Tibial artery (tissue), 4 donors: ENCODE results near the gene STYK1.

Experiments used
- DNase-seq, 2 donors: peaks; one replicate each; pipeline ENCODE4 v3.0.0-alpha.2; 2019
- H3K27ac ChIP-seq, 2 donors: fragments of 200-600 bp; sonication (generic) in 1 of 2; 1 replicate in 1 of 2; 2 replicates in 1 of 2; pipeline ENCODE4 v1.5.1; 2018 to 2019; ENCODE audit warnings: mild to moderate bottlenecking in 1 of 2
- H3K27me3 ChIP-seq, 2 donors: fragments of 200-600 bp; sonication (generic) in 1 of 2; one replicate each; pipeline versions ENCODE4 v1.5.1 to v1.6.0; 2016 to 2019
- H3K36me3 ChIP-seq, 3 donors: fragments of 200-600 bp; sonication (generic) in 2 of 3; one replicate each; pipeline ENCODE4 v1.5.1; 2016 to 2019; ENCODE audit warnings: mild to moderate bottlenecking in 2 of 3
- H3K4me1 ChIP-seq, 4 donors: fragments of 200-600 bp; sonication (generic) in 2 of 4; 1 replicate in 3 of 4; 2 replicates in 1 of 4; pipeline ENCODE4 v1.5.1; 2016 to 2019
- H3K4me3 ChIP-seq, 2 donors: fragments of 200-600 bp; sonication (generic) in 1 of 2; 1 replicate in 1 of 2; 2 replicates in 1 of 2; pipeline ENCODE4 v1.5.1; 2018 to 2019; ENCODE audit warnings: mild to moderate bottlenecking in 2 of 2
- H3K9me3 ChIP-seq, 3 donors: fragments of 200-600 bp; sonication (generic) in 1 of 3; one replicate each; pipeline ENCODE4 v1.5.1; 2016 to 2019
- CTCF ChIP-seq, 2 experiments: fragments of 200-600 bp in 1 of 2; fragments of 450-650 bp in 1 of 2; IDR thresholded peaks; one replicate each; pipeline ENCODE4 v1.5.1; 2017 to 2019; ENCODE audit warnings: antibody characterized with exemption in 2 of 2, mild to moderate bottlenecking in 1 of 2, moderate library complexity in 1 of 2
- intact Hi-C: fragments of 100-400 bp; cut with DNase I; formaldehyde crosslinking; loops from one replicate; pipeline ENCODE4 v1.15.0; 2023; ENCODE audit warnings: low total_unique reads

STYK1 gene

GRCh38 chr12:10635306-10635705, 38.5 kb downstream of the STYK1 start:
- Histone ChIP-seq H3K27ac (no peak overlapping the region), H3K9me3 (no peaks in the 10 kb centered on the region), H3K4me1 (no peaks in the 10 kb centered on the region), H3K36me3 (no peaks in the 10 kb centered on the region), H3K27me3 (no peaks in the 10 kb centered on the region), H3K4me3 (no peak overlapping the region)
- TF ChIP-seq CTCF (IDR thresholded peaks at IDR 0.05) = no peak
- no peak for DNase-seq
- intact Hi-C loops = no loop called here

GRCh38 chr12:10634427-10634826, 39.4 kb downstream of the STYK1 start:
- Histone ChIP-seq H3K9me3 (no peaks in the 10 kb centered on the region), H3K27ac (no peak overlapping the region), H3K4me3 (no peak overlapping the region), H3K4me1 (no peaks in the 10 kb centered on the region), H3K36me3 (no peaks in the 10 kb centered on the region), H3K27me3 (no peaks in the 10 kb centered on the region)
- DNase-seq = no peak
- no peak for TF ChIP-seq CTCF (IDR thresholded peaks at IDR 0.05)
- intact Hi-C loops = no loop called here

- no peak for TF ChIP-seq CTCF (IDR thresholded peaks at IDR 0.05)
- Histone ChIP-seq H3K27ac (no peak overlapping the region), H3K9me3 (no peaks in the 10 kb centered on the region), H3K4me1 (no peaks in the 10 kb centered on the region), H3K36me3 (no peaks in the 10 kb centered on the region), H3K4me3 (no peak overlapping the region), H3K27me3 (no peaks in the 10 kb centered on the region)
- no peak for DNase-seq
- intact Hi-C loops = no loop called here
Measured at GRCh38 chr12:10633541-10633940, 40.3 kb downstream of the STYK1 start.

GRCh38 chr12:10632226-10632625, 41.6 kb downstream of the STYK1 start:
- Histone ChIP-seq H3K27ac (no peak overlapping the region), H3K9me3 (no peaks in the 10 kb centered on the region), H3K4me3 (no peak overlapping the region), H3K27me3 (no peaks in the 10 kb centered on the region), H3K36me3 (no peaks in the 10 kb centered on the region), H3K4me1 (no peaks in the 10 kb centered on the region)
- intact Hi-C loops = no loop called here
- no peak for DNase-seq
- no peak for TF ChIP-seq CTCF (IDR thresholded peaks at IDR 0.05)

- Histone ChIP-seq H3K27me3 (no peaks in the 10 kb centered on the region), H3K4me1 (no peaks in the 10 kb centered on the region), H3K9me3 (no peaks in the 10 kb centered on the region), H3K36me3 (no peaks in the 10 kb centered on the region), H3K27ac (no peak overlapping the region), H3K4me3 (no peak overlapping the region)
- no peak for TF ChIP-seq CTCF (IDR thresholded peaks at IDR 0.05)
- intact Hi-C loops = no loop called here
- no peak for DNase-seq
Measured at GRCh38 chr12:10624605-10625004, 49.2 kb downstream of the STYK1 start.

GRCh38 chr12:10623131-10623530, 50.7 kb downstream of the STYK1 start:
- intact Hi-C loops = no loop called here
- H3K27ac ChIP-seq = no peak overlapping the region
- TF ChIP-seq CTCF (IDR thresholded peaks at IDR 0.05) = no peak
- no peaks in the 10 kb centered on the region for H3K4me1 ChIP-seq
- DNase-seq = no peak
- H3K4me3 ChIP-seq = no peak overlapping the region
- no peaks in the 10 kb centered on the region for H3K9me3 ChIP-seq
- peaks cover 0 to 3% of the 10 kb centered on the region in 2 donors for H3K27me3 ChIP-seq
- no peaks in the 10 kb centered on the region for H3K36me3 ChIP-seq
